GM21576 (cell line): Measurements from ENCODE around the gene RXRA.

ENCODE experiments used
- ATAC-seq: cut with Tn5 transposase; IDR thresholded peaks from one replicate; pipeline ENCODE4 v1.9.1; 2021; ENCODE audit warnings: mild to moderate bottlenecking, moderate library complexity; ENCODE audit not compliant: unreplicated experiment

Gene RXRA

GRCh38 chr9:134322781-134323241 lies 3.4 kb upstream of the RXRA start:
- ATAC-seq, result no peak

DNA sequence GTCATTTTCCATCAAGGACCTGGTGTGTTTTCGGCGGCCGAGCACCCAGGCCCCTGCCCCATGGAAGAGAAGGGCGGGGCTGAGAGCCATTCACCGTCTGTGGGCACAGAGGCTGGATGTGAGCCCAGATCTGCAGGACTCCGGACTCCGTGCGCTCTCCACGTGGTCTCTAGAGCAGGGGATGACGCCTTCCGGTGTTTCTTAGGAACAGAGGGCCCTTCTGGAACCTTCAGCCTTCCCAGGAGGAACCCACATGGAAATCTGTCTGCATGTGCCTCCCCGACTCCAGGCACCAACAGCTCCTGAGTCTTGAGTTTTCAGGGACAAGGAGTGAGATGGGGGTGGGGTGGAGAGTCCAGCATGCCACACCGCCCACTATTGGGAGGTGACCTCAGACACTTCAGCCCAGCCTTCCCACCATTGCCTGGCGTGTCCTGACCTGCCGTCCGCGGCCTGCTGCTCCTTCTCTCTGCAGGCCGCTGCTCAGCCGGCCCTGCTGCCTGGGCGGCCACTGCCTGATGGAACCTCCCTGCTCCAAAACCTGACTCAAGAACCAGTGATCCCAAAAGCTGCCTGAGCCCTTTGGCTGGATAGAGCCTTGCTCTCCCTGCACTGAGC lies 2.4 kb upstream of the RXRA start:
- ATAC-seq, result no peak

DNA sequence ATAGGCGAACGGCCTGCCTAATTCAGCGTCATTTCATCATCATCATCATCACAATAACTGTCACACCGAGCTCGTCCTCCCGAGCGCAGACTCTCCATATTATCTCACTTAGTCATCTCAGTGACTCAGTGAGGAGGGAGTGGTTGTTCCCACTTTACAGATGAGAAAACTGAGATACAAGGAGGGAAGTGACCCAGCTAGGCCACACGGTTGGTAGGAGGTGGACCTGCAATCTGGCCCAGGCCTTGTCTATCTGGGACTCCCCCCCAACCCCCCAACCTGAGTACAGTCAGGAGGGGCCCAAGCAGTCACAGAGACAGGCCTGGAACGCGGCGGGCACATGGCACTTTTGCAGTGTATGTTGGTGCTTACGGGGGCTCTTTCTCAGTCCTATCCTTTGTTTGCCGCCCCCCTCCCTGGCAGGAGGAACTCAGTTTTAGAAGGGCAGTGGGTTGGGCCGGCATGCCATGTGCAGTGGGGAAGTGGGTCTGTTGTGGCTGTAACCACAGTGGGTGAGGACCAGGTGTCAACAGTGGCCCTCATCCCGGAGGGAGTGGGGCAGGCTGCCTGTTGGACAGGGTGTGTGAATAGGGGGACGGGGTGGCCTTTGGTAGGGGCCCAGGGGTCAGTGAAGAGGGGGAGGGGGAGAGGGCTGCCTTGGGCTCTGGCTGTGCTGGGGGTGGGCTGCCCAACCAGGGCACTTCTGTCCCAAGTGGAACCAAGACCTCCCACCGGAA lies 1.7 kb upstream of the RXRA start:
- ATAC-seq, result no peak

GRCh38 chr9:134325096-134325812 lies 1.0 kb upstream of the RXRA start:
- no peak for ATAC-seq

- ATAC-seq, result no peak
Measured at GRCh38 chr9:134326724-134327601, 708 bp downstream of the RXRA start.

GRCh38 chr9:134327671-134328231 lies 1.5 kb downstream of the RXRA start:
- ATAC-seq, result no peak

DNA sequence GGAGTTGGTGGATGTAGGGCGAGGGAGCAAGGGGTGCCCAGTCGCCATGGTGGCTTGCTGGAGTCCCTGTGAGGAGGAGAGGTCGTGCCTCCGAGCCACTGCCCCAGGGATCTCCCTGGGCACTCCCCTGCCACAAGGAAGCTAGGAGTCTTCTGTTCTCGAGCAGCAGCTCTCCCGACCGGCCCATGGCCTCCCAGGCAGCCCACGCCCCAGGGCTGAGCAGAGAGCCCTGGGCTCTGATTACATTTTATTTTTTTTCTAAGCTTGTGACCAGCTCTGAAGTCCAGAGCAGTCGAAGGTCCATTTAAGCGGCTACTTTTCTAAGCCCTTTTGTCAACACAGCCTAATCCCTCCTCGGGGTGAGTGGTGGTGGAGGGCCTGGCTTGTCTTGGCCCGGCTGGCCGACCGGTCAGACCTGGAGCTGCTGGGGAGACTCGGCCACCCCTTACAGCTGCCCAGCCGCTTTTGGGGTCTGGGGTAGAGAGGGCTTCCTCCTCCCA lies 2.1 kb downstream of the RXRA start:
- ATAC-seq, result no peak

DNA sequence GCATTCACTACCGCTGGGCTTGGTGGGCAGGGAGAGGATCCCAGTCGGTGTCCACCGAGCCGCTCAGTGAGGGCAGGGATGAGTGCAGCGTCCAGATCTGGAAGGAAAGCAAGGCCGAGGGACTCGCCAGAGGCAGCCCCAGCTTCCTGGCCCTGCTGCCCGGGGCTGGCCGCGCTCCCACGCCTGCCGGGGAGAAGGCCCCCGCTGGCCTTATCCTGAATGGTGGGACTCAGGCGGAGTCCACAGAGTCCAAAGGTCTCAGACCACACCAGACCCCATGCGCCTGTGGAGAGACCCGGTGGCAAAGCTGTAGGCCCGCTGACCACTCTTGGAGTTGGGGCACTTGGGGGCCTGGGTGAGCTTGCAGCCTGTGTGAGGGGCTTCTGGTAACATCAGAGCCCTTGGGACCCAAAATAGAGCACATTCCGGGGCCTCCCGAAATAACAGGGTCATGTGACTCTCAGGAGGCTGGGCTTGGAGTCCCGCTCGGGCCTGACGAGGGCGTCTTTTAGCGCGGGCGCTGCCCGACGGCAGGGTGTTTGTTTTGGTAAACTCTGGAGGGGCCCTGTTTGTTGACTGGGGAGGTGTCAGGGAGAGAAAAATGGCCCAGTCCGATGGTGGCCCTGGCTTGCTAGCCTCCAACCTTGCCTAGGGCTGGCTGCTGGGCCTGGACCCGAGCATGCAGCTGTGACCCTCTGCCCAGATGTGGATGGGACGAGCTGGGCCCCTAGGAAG lies 2.8 kb downstream of the RXRA start:
- no peak for ATAC-seq

GRCh38 chr9:134329576-134329855 lies 3.3 kb downstream of the RXRA start:
- ATAC-seq, result no peak

GRCh38 chr9:134329886-134330285 lies 3.6 kb downstream of the RXRA start:
- ATAC-seq, result no peak

- ATAC-seq, result no peak
Measured at GRCh38 chr9:134330590-134330989, 4.3 kb downstream of the RXRA start.

DNA sequence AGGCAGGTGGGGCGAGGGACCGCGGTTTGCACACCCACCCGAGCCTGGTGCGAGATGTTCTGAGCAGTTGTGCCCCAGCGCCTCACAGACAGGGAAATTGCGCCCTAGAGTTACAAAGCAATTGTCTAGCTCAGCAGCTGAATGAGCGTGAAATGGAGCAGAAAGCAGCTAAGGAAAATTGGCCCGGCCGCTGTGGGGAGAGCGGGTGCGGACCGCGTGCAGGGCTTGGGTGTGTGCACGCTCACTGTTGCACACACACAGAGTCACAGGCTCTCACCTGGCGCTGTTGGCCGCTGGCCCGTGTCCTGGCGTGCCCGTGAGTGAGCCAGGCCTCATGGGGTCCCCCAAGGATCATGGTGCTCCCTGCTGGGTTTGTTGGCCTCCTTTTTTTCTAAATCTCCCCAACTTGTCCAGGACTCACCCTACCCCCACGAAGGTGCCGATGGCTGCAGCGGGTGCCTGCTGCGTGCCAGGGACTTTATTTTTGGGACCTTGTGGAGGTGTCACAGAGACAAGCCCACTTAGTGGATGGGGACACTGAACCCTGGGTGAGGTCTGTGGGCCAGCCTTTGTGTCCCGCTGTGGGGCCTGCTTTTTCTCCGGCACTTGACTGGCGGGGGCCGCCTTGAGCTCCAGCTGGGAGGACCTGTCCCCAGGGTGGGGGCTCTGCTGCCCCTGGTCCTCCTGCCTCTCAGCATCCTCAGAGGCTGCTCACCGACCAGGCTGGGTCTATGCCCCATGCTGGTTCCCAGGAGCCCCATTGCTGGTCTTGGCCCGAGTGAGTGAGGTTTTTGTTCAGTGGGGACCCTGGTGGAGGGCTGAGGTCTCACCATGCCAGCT lies 5.2 kb downstream of the RXRA start:
- no peak for ATAC-seq

- no peak for ATAC-seq
Measured at GRCh38 chr9:134332266-134332665, 6.0 kb downstream of the RXRA start.

- no peak for ATAC-seq
Measured at GRCh38 chr9:134332841-134333233, 6.6 kb downstream of the RXRA start.

DNA sequence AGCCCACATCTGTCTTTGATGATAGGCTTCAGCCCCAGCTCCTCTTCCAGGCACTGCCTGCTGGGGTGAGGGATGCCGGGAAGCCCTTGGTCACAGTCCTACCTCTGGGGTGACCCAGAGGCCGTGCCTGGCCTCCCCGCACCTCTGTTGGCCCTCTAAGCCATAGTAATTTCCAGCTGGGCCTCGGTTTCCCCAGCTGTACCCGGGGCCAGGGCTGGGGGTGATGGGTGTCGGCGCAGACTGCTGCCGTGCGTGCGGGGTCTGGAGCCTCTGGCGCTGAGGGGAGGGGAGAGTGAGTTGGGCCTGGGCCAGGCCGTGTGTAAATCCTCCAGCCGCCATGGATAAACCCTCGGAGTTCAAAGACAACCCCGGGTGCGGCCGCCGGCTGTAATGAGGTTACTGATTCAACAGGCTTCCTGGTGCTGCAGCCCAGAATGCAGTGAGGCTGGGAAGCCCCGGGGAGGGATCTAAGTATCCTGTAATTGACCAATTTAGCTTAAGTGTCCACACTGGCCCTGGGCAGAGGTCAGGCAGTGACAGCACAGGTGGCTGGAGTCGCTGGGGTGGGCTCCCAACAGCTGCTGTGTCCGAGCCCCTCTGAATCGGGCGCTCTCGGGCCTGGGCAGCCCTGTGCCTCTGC lies 7.1 kb downstream of the RXRA start:
- ATAC-seq, result no peak

DNA sequence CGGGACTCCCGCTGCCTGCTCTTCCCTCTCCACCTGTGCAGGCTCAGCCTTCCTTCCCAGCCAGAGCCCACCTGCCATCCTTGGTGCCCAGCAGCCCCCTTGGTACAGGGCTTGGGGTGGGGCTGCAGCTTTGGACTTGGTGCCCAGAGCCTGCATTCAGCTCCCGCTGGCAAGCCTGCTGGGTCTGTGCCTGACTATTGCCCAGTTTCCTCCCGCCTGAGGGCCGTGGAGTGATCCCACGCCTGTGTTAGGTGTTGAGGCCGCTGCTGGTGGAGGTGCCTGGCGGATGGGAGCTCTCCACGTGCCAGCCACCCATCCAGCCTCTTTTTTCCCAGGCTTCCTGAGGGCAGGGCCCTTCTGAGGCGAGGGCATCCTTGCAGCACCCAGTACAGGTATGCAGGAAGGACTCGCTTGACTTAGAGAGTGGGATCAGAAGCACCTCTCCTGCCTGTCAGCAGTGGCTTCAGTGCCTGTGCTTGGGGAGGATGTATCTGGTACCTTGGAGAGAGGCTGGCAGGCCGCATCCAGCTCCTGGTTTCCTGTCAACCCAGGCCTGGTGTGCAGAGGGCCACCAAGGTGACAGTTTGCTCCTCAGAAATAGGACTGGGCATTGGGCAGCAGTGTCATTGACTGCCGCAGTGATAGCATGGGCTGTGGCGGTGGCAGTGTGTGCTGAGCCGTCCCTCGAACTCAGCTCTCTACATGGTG lies 7.8 kb downstream of the RXRA start:
- no peak for ATAC-seq

- ATAC-seq, result no peak
Measured at GRCh38 chr9:134335061-134335460, 8.8 kb downstream of the RXRA start.
